Endothelial cell of umbilical vein (primary cell): ENCODE measurements around the gene TMEM8B. TPM values are rescaled to one million over a fixed set of nuclear protein-coding genes. Genes with fewer than 3 reads are reported as not detected.

Source experiments
- BruUV-seq: library from RNA; stranded (reverse); fragments of 400-500 nt; replicated peaks from 2 replicates; lab custom pipeline; 2021; lab: Mats Ljungman, UMichigan
- CTCF ChIA-PET: fragments of 300-600, 350-600 bp; sonication (Branson Sonifier 250); formaldehyde crosslinking; loops from one replicate; lab custom pipeline; 2021; ENCODE audit warnings: antibody characterized with exemption, inconsistent platforms; lab: Charles Lee
- POLR2A ChIA-PET: fragments of 300-600, 350-600 bp; sonication (Branson Sonifier 250); formaldehyde crosslinking; loops from one replicate; lab custom pipeline; 2021; ENCODE audit warnings: antibody characterized with exemption, inconsistent platforms; lab: Charles Lee
- DNase-seq: peaks from one replicate; pipeline ENCODE4 v3.0.0-alpha.2; 2011; ENCODE audit warnings: low read depth, low spot score
- FAIRE-seq: peaks from 2 replicates; lab custom pipeline; 2011; peaks lifted over from hg19 to GRCh38; lab: Jason Lieb, UNC
- H2AFZ ChIP-seq: 2 replicates; pipeline ENCODE4 v1.6.0; 2012; ENCODE audit warnings: low read depth, low read length, control low read depth, inconsistent platforms
- H3K27ac ChIP-seq: 2 replicates; pipeline ENCODE4 v1.5.1; 2011; ENCODE audit warnings: low read depth, mild to moderate bottlenecking, control low read depth, low read length, moderate library complexity; ENCODE audit not compliant: insufficient read depth
- H3K27me3 ChIP-seq, 2 experiments: 2 replicates each; pipeline versions ENCODE4 v1.6.0 to v1.6.1; 2011; ENCODE audit warnings: low read length in 2 of 2, mixed read lengths in 1 of 2; ENCODE audit not compliant: control insufficient read depth in 2 of 2, insufficient read depth in 2 of 2
- H3K36me3 ChIP-seq, 2 experiments: 2 replicates in 1 of 2; 3 replicates in 1 of 2; pipeline ENCODE4 v1.5.1; 2011; ENCODE audit warnings: low read length in 2 of 2, mild to moderate bottlenecking in 1 of 2, moderate library complexity in 1 of 2; ENCODE audit not compliant: control insufficient read depth in 2 of 2, insufficient read depth in 2 of 2; ENCODE audit errors: extremely low read depth in 1 of 2
- H3K4me1 ChIP-seq: 3 replicates; pipeline ENCODE4 v1.5.1; 2011; ENCODE audit warnings: mild to moderate bottlenecking, low read length; ENCODE audit not compliant: control insufficient read depth, insufficient read depth; ENCODE audit errors: extremely low read depth
- H3K4me2 ChIP-seq: 2 replicates; pipeline ENCODE4 v1.6.1; 2011; ENCODE audit warnings: low read length, control low read depth, mixed read lengths; ENCODE audit not compliant: insufficient read depth
- H3K4me3 ChIP-seq, 3 experiments: fragments of 200-600 bp in 1 of 3; sonication (generic), shearing (Covaris generic) in 1 of 3; replicated peaks in 1 of 3; 2 replicates each; pipeline ENCODE4 v1.5.1; 2011 to 2016; ENCODE audit warnings: control low read depth in 3 of 3, low read length in 3 of 3, mild to moderate bottlenecking in 2 of 3, inconsistent platforms in 1 of 3, low read depth in 1 of 3, moderate library complexity in 1 of 3; ENCODE audit not compliant: insufficient read depth in 1 of 3
- H3K79me2 ChIP-seq: 2 replicates; pipeline ENCODE4 v1.6.0; 2012; ENCODE audit warnings: low read length, inconsistent platforms; ENCODE audit not compliant: control insufficient read depth, insufficient read depth
- H3K9ac ChIP-seq: replicated peaks from 2 replicates; pipeline ENCODE3; 2011; ENCODE audit warnings: low read length, control low read depth; ENCODE audit not compliant: insufficient read depth; ENCODE audit errors: extremely low read depth
- H3K9me1 ChIP-seq: replicated peaks from 3 replicates; pipeline ENCODE4 v1.6.0; 2011; ENCODE audit warnings: mild to moderate bottlenecking, low read length; ENCODE audit not compliant: control insufficient read depth, insufficient read depth; ENCODE audit errors: extremely low read depth
- H3K9me3 ChIP-seq: replicated peaks from 2 replicates; pipeline ENCODE4 v1.5.1; 2012; ENCODE audit warnings: low read length, inconsistent platforms; ENCODE audit not compliant: control insufficient read depth, insufficient read depth
- H4K20me1 ChIP-seq: replicated peaks from 2 replicates; pipeline ENCODE3; 2011; ENCODE audit warnings: mild to moderate bottlenecking, low read length; ENCODE audit not compliant: control insufficient read depth, insufficient read depth; ENCODE audit errors: extremely low read depth
- CTCF ChIP-seq, 2 donors: IDR thresholded peaks; 1 replicate in 1 of 2; 2 replicates in 1 of 2; pipeline ENCODE4 v1.5.1; 2011; ENCODE audit warnings: low read length in 2 of 2, mild to moderate bottlenecking in 2 of 2, moderate library complexity in 2 of 2, control low read depth in 1 of 2, inconsistent platforms in 1 of 2, low read depth in 1 of 2; ENCODE audit not compliant: insufficient read depth in 1 of 2; ENCODE audit errors: extremely low read depth in 1 of 2
- EZH2 ChIP-seq: IDR thresholded peaks from 2 replicates; pipeline ENCODE4 v1.6.1; 2012; ENCODE audit warnings: borderline replicate concordance, low read depth, mild to moderate bottlenecking, moderate library complexity, low read length, inconsistent platforms; ENCODE audit not compliant: severe bottlenecking
- FOS ChIP-seq: IDR thresholded peaks from 2 replicates; pipeline ENCODE4 v1.6.1; 2011; ENCODE audit warnings: mild to moderate bottlenecking, low read length, moderate library complexity, borderline replicate concordance; ENCODE audit not compliant: insufficient read depth
- GATA2 ChIP-seq: IDR thresholded peaks from 2 replicates; pipeline ENCODE4 v1.7.0; 2011; ENCODE audit warnings: low read depth, mild to moderate bottlenecking, moderate library complexity, mixed read lengths, low read length; ENCODE audit not compliant: insufficient read length, insufficient read depth
- JUN ChIP-seq: IDR thresholded peaks from 2 replicates; pipeline ENCODE4 v1.6.1; 2011; ENCODE audit warnings: borderline replicate concordance, low read depth; ENCODE audit not compliant: insufficient read length, insufficient read depth
- MAX ChIP-seq: IDR thresholded peaks from 2 replicates; pipeline ENCODE4 v1.6.1; 2011; ENCODE audit not compliant: insufficient read depth, insufficient read length
- MYC ChIP-seq: IDR thresholded peaks from one replicate; pipeline ENCODE4 v1.6.1; 2011; ENCODE audit warnings: mild to moderate bottlenecking, low read depth, low read length
- POLR2A ChIP-seq: IDR thresholded peaks from 2 replicates; pipeline ENCODE4 v1.6.1; 2012; ENCODE audit warnings: low read depth, mild to moderate bottlenecking, control low read depth, low read length
- POLR2AphosphoS5 ChIP-seq: IDR thresholded peaks from 2 replicates; pipeline ENCODE4 v1.6.1; 2012; ENCODE audit warnings: low read depth, mild to moderate bottlenecking, control low read depth, low read length, moderate library complexity; ENCODE audit not compliant: insufficient read depth
- dilution Hi-C: fragments of 300-500 bp; cut with MboI; formaldehyde crosslinking; loops from one replicate; pipeline ENCODE4 v1.15.0; 2019; ENCODE audit warnings: low sequenced_read_pairs; ENCODE audit not compliant: extremely low pct_ligation_motif_present
- intact Hi-C: fragments of 100-400 bp; cut with micrococcal nuclease; formaldehyde crosslinking; loops from one replicate; pipeline ENCODE4 v1.10.0; 2022
- polyA plus RNA-seq, 4 experiments: library from polyadenylated mRNA; depleted of rRNA in 3 of 4; stranded (reverse) in 3 of 4; unstranded in 1 of 4; fragments of >200 nt; gene quantifications; 2 replicates each; pipeline versions ENCODE4 v1.2.1 to v1.2.3, GENCODE V29; 2011 to 2012; ENCODE audit warnings: missing spikeins in 1 of 4
- total RNA-seq: library from RNA; stranded (reverse); gene quantifications from 2 replicates; pipeline ENCODE4 v1.2.3, GENCODE V29; 2021

TMEM8B gene
- total and polyA plus RNA-seq, 2 donors (not counting 3 experiments of a cell fraction or from before 2014, with no cell fraction given), result 2.5 to 3.6 TPM

- no peak overlapping the region for H2AFZ ChIP-seq
- H4K20me1 ChIP-seq, result no peaks in the 10 kb centered on the region
- ChIA-PET POLR2A (no interaction called here), CTCF (interaction anchor here (1.3 kb wide), 1 partner anchor 30 kb away, joined by 5 read pairs; no protein-coding TSS in a partner anchor)
- no peaks in the 10 kb centered on the region for H3K79me2 ChIP-seq
- dilution Hi-C loops, result no loop called here
- FAIRE-seq, result no peak
- H3K9me1 ChIP-seq, result no peaks in the 10 kb centered on the region
- TF ChIP-seq POLR2A, result no peak
- no TSS peak for BruUV-seq
- intact Hi-C loops, result no loop called here
- no peak overlapping the region for H3K4me3 ChIP-seq
- no peaks in the 10 kb centered on the region for H3K9me3 ChIP-seq
- H3K9ac ChIP-seq, result no peak overlapping the region
- no peak overlapping the region for H3K27ac ChIP-seq
- DNase-seq, result no peak
- peaks cover 22 to 32% of the 10 kb centered on the region in 2 experiments for H3K27me3 ChIP-seq
- H3K4me2 ChIP-seq, result no peak overlapping the region
- H3K4me1 ChIP-seq, result no peaks in the 10 kb centered on the region
- no peaks in the 10 kb centered on the region for H3K36me3 ChIP-seq
These were observed 23.3 kb downstream of the TMEM8B start for GRCh38 chr9:35852267-35852815.

GRCh38 chr9:35852876-35853865, 24.1 kb downstream of the TMEM8B start:
- Histone ChIP-seq H2AFZ (no peak overlapping the region), H4K20me1 (no peaks in the 10 kb centered on the region), H3K4me3 (no peak overlapping the region), H3K79me2 (no peaks in the 10 kb centered on the region), H3K4me2 (no peak overlapping the region), H3K9me1 (no peaks in the 10 kb centered on the region), H3K4me1 (no peaks in the 10 kb centered on the region), H3K9me3 (no peaks in the 10 kb centered on the region), H3K9ac (no peak overlapping the region), H3K27ac (no peak overlapping the region), H3K27me3 (peaks cover 22 to 36% of the 10 kb centered on the region in 2 experiments), H3K36me3 (no peaks in the 10 kb centered on the region)
- DNase-seq (no peak), FAIRE-seq (no peak)
- intact Hi-C loops (no loop called here), dilution Hi-C loops (no loop called here)
- TF ChIP-seq JUN (no peak), FOS (no peak), CTCF (IDR thresholded peaks at IDR 0.05; ENCODE audit: extremely low read depth in 1 of 2, insufficient read depth in 1 of 2, low read depth in 1 of 2, low read length in 2 of 2) (no peak), EZH2 (no peak), POLR2A (no peak), MAX (no peak), POLR2AphosphoS5 (no peak), MYC (no peak), GATA2 (no peak)
- ChIA-PET CTCF (interaction anchor here (1.3 to 1.4 kb wide), 1 partner anchor 29 kb away, joined by 5 read pairs; no protein-coding TSS in a partner anchor), POLR2A (no interaction called here)
- BruUV-seq, result no TSS peak
